Hepatocyte (in vitro differentiated cells): ENCODE results near the gene IGBP1. TPM values are rescaled to one million over a fixed set of nuclear protein-coding genes. Genes with fewer than 3 reads are reported as not detected.
"Not testable (repeated sequence)": the region's sequence is repeated elsewhere in the genome, so short reads cannot be mapped to it uniquely, and the experiment has no call there.

Experiments
- DNase-seq: peaks from one replicate; pipeline ENCODE4 v3.0.0-alpha.2; 2016; ENCODE audit warnings: low spot score
- H2AFZ ChIP-seq: fragments of 200-600 bp; sonication (generic); 2 replicates; pipeline ENCODE4 v1.6.0; 2016; ENCODE audit warnings: antibody characterized with exemption, mild to moderate bottlenecking
- H3K27ac ChIP-seq: fragments of 200-600 bp; sonication (generic); 2 replicates; pipeline ENCODE4 v1.5.1; 2016; ENCODE audit warnings: mild to moderate bottlenecking
- H3K27me3 ChIP-seq: fragments of 200-600 bp; sonication (generic); 2 replicates; pipeline ENCODE4 v1.6.1; 2016
- H3K36me3 ChIP-seq: fragments of 200-600 bp; sonication (generic); replicated peaks from 2 replicates; pipeline ENCODE4 v1.5.1; 2016; ENCODE audit warnings: low read depth; ENCODE audit not compliant: insufficient read depth
- H3K4me1 ChIP-seq: fragments of 200-600 bp; sonication (generic); 2 replicates; pipeline ENCODE4 v1.5.1; 2016; ENCODE audit warnings: mild to moderate bottlenecking, moderate library complexity; ENCODE audit not compliant: insufficient read depth
- H3K4me2 ChIP-seq: fragments of 200-600 bp; sonication (generic); 2 replicates; pipeline ENCODE4 v1.6.0; 2016
- H3K4me3 ChIP-seq: fragments of 200-600 bp; sonication (generic); 2 replicates; pipeline ENCODE4 v1.5.1; 2016; ENCODE audit warnings: mild to moderate bottlenecking
- H3K79me2 ChIP-seq: fragments of 200-600 bp; sonication (generic); 2 replicates; pipeline ENCODE4 v1.6.0; 2017; ENCODE audit warnings: mild to moderate bottlenecking
- H3K9me2 ChIP-seq: fragments of 200-600 bp; sonication (generic); replicated peaks from 2 replicates; pipeline ENCODE4 v1.6.0; 2017; ENCODE audit warnings: mild to moderate bottlenecking; ENCODE audit not compliant: insufficient read depth
- H3K9me3 ChIP-seq: fragments of 200-600 bp; sonication (generic); 2 replicates; pipeline ENCODE4 v1.5.1; 2016; ENCODE audit warnings: low read depth, mild to moderate bottlenecking
- H4K20me1 ChIP-seq: fragments of 200-600 bp; sonication (generic); 2 replicates; pipeline ENCODE4 v1.6.0; 2016; ENCODE audit warnings: mild to moderate bottlenecking; ENCODE audit not compliant: insufficient read depth, poor library complexity, severe bottlenecking
- CTCF ChIP-seq: fragments of 200-600 bp; sonication (generic); IDR thresholded peaks from 2 replicates; pipeline ENCODE4 v1.5.1; 2016; ENCODE audit warnings: antibody characterized with exemption, mild to moderate bottlenecking; ENCODE audit not compliant: poor library complexity
- EZH2 ChIP-seq: fragments of 200-600 bp; sonication (generic); IDR thresholded peaks from 2 replicates; pipeline ENCODE4 v1.6.1; 2016; ENCODE audit warnings: antibody characterized with exemption, mild to moderate bottlenecking, borderline replicate concordance
- EZH2phosphoT487 ChIP-seq: fragments of 200-600 bp; sonication (generic); IDR thresholded peaks from one replicate; pipeline ENCODE4 v1.6.1; 2018; ENCODE audit warnings: antibody characterized with exemption, mild to moderate bottlenecking, low read depth, moderate library complexity; ENCODE audit not compliant: unreplicated experiment, severe bottlenecking
- WGBS: methylation state at CpG from one replicate; pipeline ENCODE4 v1.1.6; 2016; ENCODE audit warnings: low lambda C conversion rate; ENCODE audit errors: missing lambda C conversion rate; 5-methylcytosine and 5-hydroxymethylcytosine counted together
- polyA plus RNA-seq: library from polyadenylated mRNA; unstranded; fragments of >200 nt; fragmentation: Nextera tagmentation; extraction: Ambion mirVana; gene quantifications from 2 replicates; pipeline ENCODE4 v1.2.1, GENCODE V29; 2016
- total RNA-seq: library from RNA; depleted of rRNA; stranded (reverse); fragments of >200 nt; gene quantifications from 2 replicates; pipeline ENCODE4 v1.2.3, GENCODE V29; 2014

The IGBP1 gene
- total and polyA plus RNA-seq, 2 experiments from 2014 or later = 26.8 to 61.6 TPM

GRCh38 chrX:70105229-70105628 is 28.0 kb upstream of the IGBP1 start:
- Histone ChIP-seq H3K9me2 (no peaks in the 10 kb centered on the region), H2AFZ (no peak overlapping the region), H3K4me3 (no peak overlapping the region), H3K36me3 (no peaks in the 10 kb centered on the region), H4K20me1 (no peaks in the 10 kb centered on the region), H3K4me2 (no peak overlapping the region), H3K27me3 (no peaks in the 10 kb centered on the region), H3K79me2 (no peaks in the 10 kb centered on the region), H3K9me3 (no peaks in the 10 kb centered on the region), H3K4me1 (no peaks in the 10 kb centered on the region), H3K27ac (no peak overlapping the region)
- TF ChIP-seq EZH2 (no peak), EZH2phosphoT487 (no peak), CTCF (no peak)
- DNase-seq = no peak
- WGBS = 47% methylated on average over 2 of the region's 2 CpGs

GRCh38 chrX:70111436-70112026 is 21.7 kb upstream of the IGBP1 start:
- 84% methylated on average over 4 of the region's 4 CpGs for WGBS
- H3K36me3 ChIP-seq, H3K4me2 ChIP-seq: not testable (repeated sequence)

GRCh38 chrX:70117738-70118137 is 15.5 kb upstream of the IGBP1 start:
- Histone ChIP-seq H2AFZ (no peak overlapping the region), H4K20me1 (no peaks in the 10 kb centered on the region), H3K4me3 (no peak overlapping the region), H3K79me2 (no peaks in the 10 kb centered on the region), H3K27me3 (no peaks in the 10 kb centered on the region), H3K9me2 (no peaks in the 10 kb centered on the region), H3K4me2 (no peak overlapping the region), H3K27ac (no peak overlapping the region), H3K9me3 (no peaks in the 10 kb centered on the region), H3K36me3 (no peaks in the 10 kb centered on the region), H3K4me1 (no peaks in the 10 kb centered on the region)
- TF ChIP-seq CTCF = no peak
- TF ChIP-seq EZH2 = no peak
- TF ChIP-seq EZH2phosphoT487 = no peak
- DNase-seq = no peak

More at GRCh38 chrX:70111436-70112026, 21.7 kb upstream of the IGBP1 start:
- not testable (repeated sequence) for H3K4me1 ChIP-seq, H3K9me2 ChIP-seq, H2AFZ ChIP-seq, H3K27ac ChIP-seq, H3K4me3 ChIP-seq, H3K79me2 ChIP-seq, H3K27me3 ChIP-seq, H3K9me3 ChIP-seq, DNase-seq, H4K20me1 ChIP-seq

GRCh38 chrX:70123014-70123413 is 10.2 kb upstream of the IGBP1 start:
- H3K79me2 ChIP-seq, H3K27me3 ChIP-seq, H3K36me3 ChIP-seq, H2AFZ ChIP-seq, H3K4me1 ChIP-seq, H3K4me3 ChIP-seq, H3K9me2 ChIP-seq, H3K9me3 ChIP-seq, H3K27ac ChIP-seq, H4K20me1 ChIP-seq, H3K4me2 ChIP-seq, DNase-seq: not testable (repeated sequence)
- WGBS = 98% methylated on average over 8 of the region's 30 CpGs
